ENCODE measurements around the gene GJC1.

Gene GJC1

DNA sequence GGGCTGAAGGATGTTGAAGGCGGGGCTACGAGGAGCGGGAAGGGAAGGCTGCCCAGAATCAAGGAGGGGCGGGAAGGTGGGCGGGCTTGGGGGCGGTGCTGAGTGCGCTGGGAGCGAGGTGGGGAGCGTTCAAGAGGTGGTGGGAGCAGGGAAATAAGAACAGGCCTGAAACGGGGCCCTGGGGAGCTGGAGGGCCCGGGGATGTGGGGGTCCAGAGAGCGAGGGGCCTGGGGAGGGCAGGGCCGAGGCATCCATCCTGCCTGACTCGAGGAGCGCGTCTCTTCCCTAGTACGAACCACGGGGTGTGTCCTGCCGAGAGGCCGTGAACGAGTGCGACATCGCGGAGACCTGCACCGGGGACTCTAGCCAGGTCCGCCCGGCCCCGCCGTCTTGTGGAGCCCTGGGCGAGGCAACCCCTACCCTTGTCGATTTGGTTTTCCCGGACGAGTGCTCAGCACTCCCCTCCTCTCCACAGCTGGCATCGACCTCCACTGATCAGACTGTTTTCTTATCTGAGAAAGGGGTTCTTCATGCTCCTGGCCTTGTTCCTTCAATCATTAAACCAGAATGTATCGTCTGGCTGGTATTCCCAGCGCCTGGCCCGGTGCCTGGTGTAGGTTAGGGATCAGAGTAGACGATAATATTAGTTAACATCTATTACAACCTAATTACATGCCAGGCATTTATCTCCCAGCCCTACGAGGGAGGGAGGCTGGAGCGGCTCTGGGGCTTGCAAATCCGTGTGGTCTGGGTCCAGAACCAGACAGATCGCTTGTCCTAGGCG is 54.1 kb downstream of the GJC1 start:
- no peak for DNase-seq

DNA sequence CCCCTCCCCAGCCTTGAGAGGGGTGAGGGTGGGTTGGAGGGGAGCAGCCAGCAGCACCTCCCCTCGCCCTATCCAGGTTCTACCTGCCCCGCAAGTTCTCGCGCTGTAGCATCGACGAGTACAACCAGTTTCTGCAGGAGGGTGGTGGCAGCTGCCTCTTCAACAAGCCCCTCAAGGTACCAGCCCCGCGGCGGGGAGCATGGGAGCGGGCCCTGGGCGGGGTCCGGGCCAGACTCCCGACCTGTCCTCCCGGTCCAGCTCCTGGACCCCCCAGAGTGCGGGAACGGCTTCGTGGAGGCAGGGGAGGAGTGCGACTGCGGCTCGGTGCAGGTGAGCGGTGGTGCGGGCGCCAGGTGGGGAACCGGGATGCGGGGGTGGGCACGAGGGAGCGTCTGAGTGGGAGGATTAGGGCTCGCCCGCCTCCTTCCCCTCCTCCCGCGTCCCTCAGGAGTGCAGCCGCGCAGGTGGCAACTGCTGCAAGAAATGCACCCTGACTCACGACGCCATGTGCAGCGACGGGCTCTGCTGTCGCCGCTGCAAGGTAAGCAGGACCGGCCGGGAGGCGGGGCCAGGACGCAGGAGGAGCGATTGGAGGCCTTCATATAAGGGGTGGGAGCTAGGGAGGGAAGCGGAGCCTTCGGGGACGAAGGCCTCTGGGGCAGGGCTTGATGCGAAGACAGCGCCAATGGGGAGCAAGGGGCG is 54.8 kb downstream of the GJC1 start:
- DNase-seq = peak; percentile 98

DNA sequence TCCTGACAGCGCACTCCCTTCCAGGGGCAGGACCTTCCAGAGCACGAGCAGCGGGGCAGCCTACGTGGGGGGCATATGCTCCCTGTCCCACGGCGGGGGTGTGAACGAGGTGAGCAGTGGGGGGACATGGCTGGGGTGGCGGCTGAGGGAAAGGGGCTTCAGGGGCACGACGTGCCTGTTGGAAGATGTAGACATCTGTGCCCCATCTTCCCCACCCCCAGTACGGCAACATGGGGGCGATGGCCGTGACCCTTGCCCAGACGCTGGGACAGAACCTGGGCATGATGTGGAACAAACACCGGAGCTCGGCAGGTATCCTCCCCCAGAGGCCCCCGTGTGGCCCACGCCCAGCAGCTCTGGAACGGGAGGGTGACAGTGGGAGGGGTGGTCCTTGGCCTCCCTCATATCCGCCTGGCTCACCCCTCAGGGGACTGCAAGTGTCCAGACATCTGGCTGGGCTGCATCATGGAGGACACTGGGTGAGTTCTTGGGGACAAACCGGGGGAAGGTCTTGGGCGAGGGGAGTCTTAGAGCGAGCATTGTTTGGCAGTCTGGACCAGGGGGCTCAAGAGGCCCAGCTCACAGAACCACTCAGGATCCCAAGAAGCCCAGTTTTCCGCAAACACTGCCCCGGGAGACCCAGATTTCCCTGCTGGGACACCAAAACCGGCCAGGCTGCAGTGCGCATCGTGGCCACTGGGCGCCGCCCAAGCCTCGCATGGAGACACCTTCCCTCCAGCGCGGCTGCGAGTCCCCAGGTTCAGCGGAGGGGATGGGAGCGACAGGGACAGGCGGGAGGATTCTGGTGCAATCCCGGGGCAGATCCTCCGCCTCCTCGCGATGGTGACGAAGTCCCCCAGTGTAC is 55.6 kb downstream of the GJC1 start:
- peak; percentile 86 for DNase-seq

DNA sequence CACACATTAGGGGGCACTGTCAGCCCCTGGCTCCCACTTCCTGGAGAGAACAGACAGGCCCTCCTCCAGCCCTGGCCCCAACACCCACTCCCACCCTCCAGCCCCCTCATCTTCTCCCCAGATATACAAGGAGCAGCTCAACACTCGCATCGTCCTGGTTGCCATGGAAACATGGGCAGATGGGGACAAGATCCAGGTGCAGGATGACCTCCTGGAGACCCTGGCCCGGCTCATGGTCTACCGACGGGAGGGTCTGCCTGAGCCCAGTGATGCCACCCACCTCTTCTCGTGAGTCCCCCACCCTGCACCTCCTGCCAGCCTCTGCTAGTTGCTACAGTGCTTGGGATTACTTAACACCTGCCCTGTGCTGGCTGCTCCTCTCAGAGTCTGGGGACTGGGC is 56.9 kb downstream of the GJC1 start:
- DNase-seq = no peak

GRCh38 chr17:44772308-44773045 is 57.6 kb downstream of the GJC1 start:
- DNase-seq = no peak

DNA sequence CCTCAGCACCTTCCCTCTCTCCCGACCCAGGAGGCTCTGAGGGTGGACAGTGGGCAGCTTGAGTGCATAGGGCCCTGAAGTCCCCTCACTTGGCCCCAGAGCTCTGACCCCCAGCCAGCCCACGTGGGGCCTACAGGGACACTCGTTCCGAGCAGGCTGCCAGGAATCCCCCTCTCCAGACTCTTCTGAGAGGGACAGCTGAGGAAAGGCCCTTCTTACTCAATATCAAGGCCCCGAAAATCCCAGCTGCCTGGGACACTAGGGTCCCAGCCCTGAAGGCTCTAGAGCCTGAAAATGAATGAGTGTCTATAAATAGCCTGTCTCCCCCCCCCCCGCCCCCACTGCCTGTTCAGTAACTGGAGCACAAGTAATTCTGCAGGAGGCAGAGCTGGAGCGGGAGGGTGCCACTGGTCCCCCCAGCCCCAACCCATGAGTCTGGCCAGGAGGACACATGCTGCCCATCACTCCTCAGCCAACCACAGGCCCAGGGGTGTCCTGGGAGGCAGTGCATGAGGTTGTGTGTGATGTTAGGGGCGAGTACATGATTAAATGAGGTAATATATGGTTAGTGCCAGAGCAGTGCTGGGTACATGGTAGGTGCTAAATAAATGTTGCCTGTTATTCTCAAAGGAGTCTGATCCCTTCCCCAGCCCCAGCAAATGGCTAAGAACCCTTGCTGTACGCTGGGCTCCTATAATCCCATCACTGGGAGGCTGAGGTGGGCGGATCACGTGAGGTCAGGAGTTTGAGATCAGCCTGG is 59.7 kb downstream of the GJC1 start:
- no peak for DNase-seq

DNA sequence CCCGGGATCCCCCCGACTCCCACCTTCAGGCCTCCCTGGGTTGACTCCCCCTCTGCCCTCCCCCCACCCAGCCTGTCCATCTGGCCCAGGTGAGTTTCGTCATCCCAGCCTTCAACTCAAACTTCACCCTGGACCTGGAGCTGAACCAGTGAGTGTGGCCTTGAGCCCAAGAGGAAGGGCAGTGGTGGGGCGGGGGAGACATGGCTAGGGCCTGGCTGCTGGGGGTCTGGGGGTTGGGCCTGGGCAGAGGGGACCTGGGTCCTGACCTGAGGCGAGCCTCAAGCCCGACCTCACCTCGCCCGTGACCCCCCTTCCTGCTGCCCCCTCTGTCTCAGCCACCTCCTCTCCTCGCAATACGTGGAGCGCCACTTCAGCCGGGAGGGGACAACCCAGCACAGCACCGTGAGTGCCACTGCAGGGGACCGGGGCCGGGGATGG is 60.4 kb downstream of the GJC1 start:
- DNase-seq = no peak

DNA sequence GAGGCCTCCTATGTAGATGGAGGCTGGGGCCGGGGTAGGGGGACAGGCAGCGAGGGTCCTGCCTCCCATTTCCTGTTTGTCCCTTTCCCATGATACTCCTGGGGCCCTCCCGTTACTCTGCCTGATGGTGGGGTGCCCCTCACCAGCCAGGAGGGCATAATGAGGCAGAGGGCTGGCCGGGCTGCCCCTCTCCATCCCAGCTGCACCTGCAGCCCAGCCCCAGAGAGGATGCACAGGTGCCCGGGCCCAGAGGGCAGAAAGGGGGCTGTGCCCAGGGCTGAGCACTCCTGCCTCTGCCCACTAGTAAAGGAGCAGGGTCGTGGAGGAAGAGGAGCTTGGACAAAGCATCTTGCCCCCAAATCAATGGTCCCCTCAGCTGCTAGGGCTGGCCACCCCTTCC is 60.9 kb downstream of the GJC1 start:
- DNase-seq = no peak

- DNase-seq = no peak
Observed at GRCh38 chr17:44768505-44769142, 61.5 kb downstream of the GJC1 start.

- no peak for DNase-seq
Observed at GRCh38 chr17:44767493-44767892, 62.6 kb downstream of the GJC1 start.

DNA sequence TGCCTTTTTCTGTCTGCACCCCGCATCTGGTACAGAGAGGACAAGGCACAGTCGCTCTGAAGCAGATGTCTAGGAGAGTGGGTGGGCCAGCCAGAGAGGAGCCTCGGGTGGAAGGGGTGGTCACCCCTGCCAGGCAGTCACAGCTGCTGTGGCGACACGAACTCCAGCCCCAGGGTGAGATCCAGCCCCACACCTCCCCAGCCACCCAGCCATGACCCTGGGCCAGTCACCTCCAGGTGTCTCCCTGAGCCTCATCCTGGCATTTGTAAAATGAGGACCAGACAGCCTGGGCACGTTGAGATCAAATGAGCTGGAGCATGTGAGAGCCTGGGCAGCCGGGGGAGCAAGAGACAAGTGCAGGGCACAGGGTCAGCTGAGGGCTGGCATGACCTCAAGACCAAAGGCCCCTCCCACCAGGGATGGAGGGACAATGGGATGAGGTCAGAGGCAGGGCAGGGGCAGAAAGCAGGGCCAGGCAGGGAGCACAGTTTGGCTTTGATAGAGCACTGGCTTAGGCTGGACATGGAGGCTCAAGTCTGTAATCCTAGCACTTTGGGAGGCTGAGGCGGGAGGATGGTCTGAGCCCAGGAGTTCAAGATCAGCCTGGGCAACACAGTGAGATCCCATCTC is 63.6 kb downstream of the GJC1 start:
- no peak for DNase-seq

DNA sequence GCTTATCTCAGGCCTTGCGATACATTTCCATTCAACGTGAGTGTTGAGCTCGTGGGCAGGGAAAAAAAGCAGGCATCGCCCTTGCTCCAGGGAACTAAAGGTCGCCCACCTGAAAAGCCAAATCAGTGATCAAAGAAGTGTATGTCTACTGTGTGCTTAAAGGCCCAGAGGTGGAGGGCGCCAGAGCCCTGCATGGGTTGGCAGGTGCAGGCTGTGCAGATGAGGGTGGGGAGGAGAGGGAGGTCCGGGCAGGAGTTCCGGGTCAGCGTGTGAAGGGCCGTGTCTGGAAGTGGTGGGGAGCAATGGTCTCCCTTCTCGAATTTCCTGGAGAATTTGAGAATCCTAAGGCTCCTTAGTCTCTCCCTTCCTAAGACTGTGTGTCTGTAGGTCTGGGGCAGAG is 64.1 kb downstream of the GJC1 start:
- no peak for DNase-seq

DNA sequence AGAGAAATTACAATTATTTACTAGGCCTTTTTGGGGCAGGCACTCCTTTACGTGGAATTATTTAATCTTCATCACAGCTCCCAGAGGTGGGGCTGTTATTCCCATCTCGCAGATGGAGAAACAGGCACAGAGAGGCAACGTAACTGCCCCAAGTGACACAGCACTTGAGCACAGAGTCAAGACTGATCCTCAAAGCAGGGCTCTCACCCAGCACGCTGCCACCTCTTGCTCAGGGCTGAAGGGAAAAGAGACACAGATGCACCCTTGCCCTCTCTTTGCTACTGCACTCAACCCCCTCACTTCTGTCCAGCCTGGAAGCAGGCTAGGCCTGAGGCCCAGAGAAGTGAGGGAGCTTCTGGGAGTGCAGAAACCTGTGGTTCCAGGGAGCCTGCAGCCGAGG is 66.9 kb downstream of the GJC1 start:
- no peak for DNase-seq

DNA sequence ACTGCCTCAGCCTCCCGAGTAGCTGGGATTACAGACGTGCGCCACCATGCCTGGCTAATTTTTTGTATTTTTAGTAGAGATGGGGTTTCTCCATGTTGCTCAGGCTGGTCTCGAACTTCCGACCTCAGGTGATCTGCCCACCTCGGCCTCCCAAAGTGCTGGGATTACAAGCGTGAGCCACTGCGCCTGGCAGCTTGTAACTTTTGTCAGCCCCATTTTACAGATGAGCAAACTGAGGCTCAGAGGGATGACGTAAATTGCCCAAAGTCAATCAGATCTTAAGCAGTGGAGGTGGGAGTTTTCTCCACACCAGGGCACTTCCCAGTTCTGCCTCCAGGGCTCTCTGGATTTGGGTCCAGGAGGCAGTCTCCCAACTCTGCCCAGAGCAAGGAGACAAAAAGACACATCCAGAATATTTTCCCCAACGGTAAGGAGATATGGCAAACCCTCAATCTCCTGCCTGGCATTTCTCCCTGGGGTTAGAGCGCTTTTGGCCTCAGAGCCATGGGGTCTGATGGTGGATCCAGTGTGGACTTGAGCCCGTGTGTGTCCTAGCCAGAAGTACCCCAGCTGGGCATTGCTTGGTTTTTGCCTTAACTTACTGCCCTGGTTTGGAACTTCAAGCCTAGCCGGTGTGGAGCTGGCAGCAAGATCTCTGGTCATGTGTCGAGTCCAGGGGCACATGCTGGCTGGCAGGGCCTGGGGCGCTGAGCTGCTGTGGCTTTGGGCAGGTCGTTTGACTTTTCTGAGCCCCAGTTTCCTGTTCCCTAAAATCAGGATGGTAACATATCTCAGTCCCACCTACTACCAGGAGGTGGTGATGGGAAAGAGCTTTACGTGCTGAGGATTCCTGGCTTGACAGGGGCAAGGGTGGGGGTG is 67.9 kb downstream of the GJC1 start:
- DNase-seq = no peak

DNA sequence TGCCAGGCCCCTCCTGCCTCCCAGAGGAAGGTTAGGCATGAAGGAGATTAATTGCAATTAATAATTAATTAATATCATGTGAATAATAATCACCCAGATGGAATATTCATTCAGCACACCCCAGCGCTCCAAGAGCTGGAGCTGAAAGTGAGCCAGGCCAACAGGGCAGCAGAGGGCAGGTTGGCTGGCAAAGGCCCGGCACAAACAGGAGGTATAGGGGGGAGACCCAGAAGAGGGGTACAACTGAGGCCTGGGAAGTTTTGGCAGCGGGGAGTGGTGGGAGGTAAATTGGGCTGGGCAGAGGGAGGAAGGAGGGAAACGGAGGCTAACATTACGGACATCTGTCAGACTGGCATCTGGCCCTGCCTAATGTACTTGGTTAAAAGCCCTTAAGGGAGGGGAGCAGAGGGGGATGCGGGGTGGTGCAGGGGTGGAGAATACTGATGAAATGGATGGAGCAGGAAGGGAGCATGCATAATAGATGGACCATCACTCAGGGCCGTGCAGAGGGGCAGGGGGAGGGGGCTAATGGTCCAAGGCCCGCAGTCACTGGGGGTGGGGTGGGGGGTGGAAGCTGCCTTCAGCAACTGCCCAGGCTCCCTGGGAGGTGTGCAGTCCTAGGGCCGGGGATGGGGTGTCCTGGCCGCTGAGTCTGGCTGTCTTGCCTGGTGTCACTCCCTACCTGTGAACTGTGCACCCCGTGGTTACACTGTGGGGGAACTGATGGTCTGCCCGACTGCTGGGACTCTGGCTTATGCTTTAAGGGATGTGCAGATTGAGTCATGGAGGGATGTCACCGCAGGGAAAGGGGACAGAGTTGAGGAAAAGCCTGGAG is 69.4 kb downstream of the GJC1 start:
- DNase-seq = peak; percentile 81

DNA sequence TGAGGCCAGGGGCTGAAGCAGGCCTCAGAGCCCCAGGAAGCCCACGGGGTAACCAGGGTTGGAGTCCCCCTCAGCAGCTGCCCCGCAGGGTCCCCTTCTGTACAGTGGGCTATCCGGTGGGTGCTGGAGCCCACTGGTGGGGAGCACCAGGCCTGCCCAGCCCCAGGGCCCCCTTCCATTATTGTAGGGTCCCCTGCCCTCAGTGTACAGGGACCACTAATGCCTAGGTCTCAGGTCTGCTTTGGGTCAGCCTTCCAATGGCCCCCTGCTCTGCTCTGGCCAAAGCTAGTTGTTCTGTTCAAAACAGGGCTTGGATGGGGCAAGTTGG is 70.2 kb downstream of the GJC1 start:
- no peak for DNase-seq

DNA sequence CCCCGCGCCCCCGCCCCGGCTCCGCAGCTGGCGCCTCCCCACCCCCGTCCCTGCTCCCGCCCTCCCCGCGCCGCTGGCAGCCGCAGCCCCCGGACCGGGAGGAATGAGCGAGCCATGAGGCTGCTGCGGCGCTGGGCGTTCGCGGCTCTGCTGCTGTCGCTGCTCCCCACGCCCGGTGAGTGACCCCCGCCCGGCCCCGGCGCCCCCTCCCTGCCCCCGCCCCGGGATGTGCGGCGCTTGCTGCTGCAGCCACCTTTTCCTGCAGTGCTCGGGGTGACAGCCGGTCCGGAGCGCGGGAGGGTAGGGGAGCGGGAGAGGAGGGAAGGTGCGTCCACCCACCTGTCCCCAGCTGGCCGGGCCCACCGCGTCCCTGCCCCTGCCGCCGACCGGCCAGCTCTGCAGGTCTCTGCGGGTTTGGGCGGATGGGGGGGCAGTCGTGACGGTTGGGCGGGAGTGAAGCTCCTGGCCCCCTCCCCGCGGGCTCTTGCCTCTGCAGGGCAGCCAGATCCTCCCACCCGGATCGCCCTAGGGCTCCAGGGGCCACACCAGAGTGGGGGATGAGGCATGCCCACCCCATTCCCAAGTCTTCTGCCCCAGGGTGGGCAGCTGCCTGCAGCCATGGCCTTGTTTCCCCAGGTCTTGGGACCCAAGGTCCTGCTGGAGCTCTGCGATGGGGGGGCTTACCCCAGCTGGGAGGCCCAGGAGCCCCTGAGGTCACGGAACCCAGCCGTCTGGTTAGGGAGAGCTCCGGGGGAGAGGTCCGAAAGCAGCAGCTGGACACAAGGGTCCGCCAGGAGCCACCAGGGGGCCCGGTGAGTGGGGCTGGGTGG is 70.8 kb downstream of the GJC1 start:
- no peak for DNase-seq

DNA sequence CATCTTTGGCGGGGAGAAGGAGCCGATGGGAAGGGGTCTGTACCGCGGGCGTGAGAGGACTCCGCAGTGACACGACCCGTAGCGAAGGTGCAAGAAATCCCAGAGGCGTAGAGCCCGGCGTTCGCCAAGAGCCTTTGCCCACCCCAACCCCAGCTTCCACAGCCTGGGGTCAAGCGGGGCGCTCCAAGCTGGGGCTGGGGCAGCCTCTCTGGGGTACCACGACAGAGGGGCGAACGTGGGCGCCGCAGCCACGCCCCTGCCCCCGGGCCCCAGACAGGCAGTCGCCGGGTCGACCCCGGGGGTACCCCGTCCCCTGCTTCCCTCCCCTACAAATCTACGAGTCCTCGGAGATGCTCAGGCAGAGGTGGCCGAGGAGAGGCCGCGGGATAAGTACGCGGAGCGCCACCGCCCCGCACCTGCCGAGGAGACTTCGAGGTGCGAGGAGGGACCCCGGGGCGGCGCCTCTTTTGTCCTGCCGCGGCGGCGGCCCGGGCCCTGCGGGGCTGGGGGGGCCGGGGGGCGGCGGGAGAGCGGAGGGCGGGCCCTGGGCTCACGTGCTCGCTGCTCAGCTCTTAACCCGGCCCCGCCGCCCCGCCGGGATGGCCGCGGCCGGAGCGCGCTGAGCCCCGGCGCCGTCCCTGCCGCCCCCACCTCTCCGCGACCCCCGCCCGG is 71.5 kb downstream of the GJC1 start, which contains the start of gene ADAM11:
ADAM11 (plus strand) TSS at position 575 of the 672 bp plus-strand sequence. CDS start 212 bp downstream, outside the sequence.
- DNase-seq = peak; percentile 19
